GM10266 (cell line): ENCODE results near the gene ENTPD6.
"Not testable (repeated sequence)": the region's sequence is repeated elsewhere in the genome, so short reads cannot be mapped to it uniquely, and the experiment has no call there.

Experiments
- DNase-seq: peaks from one replicate; pipeline ENCODE4 v3.0.0; 2012; ENCODE audit errors: extremely low spot score
- CTCF ChIP-seq: IDR thresholded peaks from 2 replicates; pipeline ENCODE4 v1.5.1; 2012; ENCODE audit warnings: mild to moderate bottlenecking, low read depth; ENCODE audit not compliant: control insufficient read depth, insufficient read depth; ENCODE audit errors: missing control alignments

Gene ENTPD6

GRCh38 chr20:25257756-25258475 is 62.4 kb downstream of the ENTPD6 start:
- TF ChIP-seq CTCF = no peak
- no peak for DNase-seq

- TF ChIP-seq CTCF = no peak
- no peak for DNase-seq
Observed at GRCh38 chr20:25258476-25258805, 62.9 kb downstream of the ENTPD6 start.

GRCh38 chr20:25258828-25259227 is 63.3 kb downstream of the ENTPD6 start:
- no peak for TF ChIP-seq CTCF
- no peak for DNase-seq

- DNase-seq = no peak
- no peak for TF ChIP-seq CTCF
Observed at GRCh38 chr20:25259358-25259757, 63.8 kb downstream of the ENTPD6 start.

GRCh38 chr20:25259788-25260254 is 64.3 kb downstream of the ENTPD6 start:
- no peak for TF ChIP-seq CTCF
- DNase-seq = no peak

- DNase-seq = not testable (repeated sequence)
Observed at GRCh38 chr20:25260770-25261437, 65.4 kb downstream of the ENTPD6 start.

GRCh38 chr20:25269057-25269832 is 73.7 kb downstream of the ENTPD6 start:
- TF ChIP-seq CTCF = no peak
- DNase-seq = no peak
